ENCODE data around the gene FHOD1. TPM values are rescaled to one million over a fixed set of nuclear protein-coding genes. Genes with fewer than 3 reads are reported as not detected.
A peak's percentile ranks its signal among the peaks of the same experiment; 100 is the strongest.

FHOD1 gene
- total RNA-seq, 1 experiment from 2014 or later = 96.4 TPM

GRCh38 chr16:67252609-67253497 lies 5.6 kb upstream of the FHOD1 start:
- POLR2A ChIA-PET (ENCODE audit: low non-redundant PET) = no interaction called here
- H3K4me3 ChIP-seq (ENCODE audit: low read depth, low read length, poor library complexity, severe bottlenecking) = no peak overlapping the region
- H3K9me3 ChIP-seq (ENCODE audit: low read depth, low read length, poor library complexity, severe bottlenecking) = no peaks in the 10 kb centered on the region

GRCh38 chr16:67250045-67250327 lies 2.7 kb upstream of the FHOD1 start:
- POLR2A ChIA-PET (ENCODE audit: low non-redundant PET) = no interaction called here
- no peak for TF ChIP-seq CTCF (conservative IDR thresholded peaks at IDR 0.05; ENCODE audit: low read depth, low read length)
- no peak for TF ChIP-seq EZH2 (IDR thresholded peaks at IDR 0.05; ENCODE audit: borderline replicate concordance, low read depth, low read length, poor library complexity, severe bottlenecking)
- CTCF ChIA-PET = interaction anchor here (0.6 kb wide), 1 partner anchor 24 kb away, joined by 3 read pairs; no protein-coding TSS in a partner anchor
- Histone ChIP-seq H3K36me3 (ENCODE audit: insufficient read depth, low read length, poor library complexity, severe bottlenecking) (no peaks in the 10 kb centered on the region), H3K4me3 (ENCODE audit: low read depth, low read length, poor library complexity, severe bottlenecking) (no peak overlapping the region), H3K9me3 (ENCODE audit: low read depth, low read length, poor library complexity, severe bottlenecking) (no peaks in the 10 kb centered on the region), H3K27ac (ENCODE audit: low read depth, low read length, poor library complexity, severe bottlenecking) (no peak overlapping the region), H3K4me1 (ENCODE audit: insufficient read depth, low read length, poor library complexity, severe bottlenecking) (peaks cover 37% of the 10 kb centered on the region), H3K27me3 (replicated peaks; ENCODE audit: insufficient read depth, low read depth, low read length, poor library complexity) (no peaks in the 10 kb centered on the region)
- intact Hi-C loops (cut with micrococcal nuclease; ENCODE audit: unreplicated experiment) = no loop called here
- no peak for DNase-seq (ENCODE audit: low spot score)
- no TSS peak for BruUV-seq (replicated peaks)

More at GRCh38 chr16:67252609-67253497, 5.6 kb upstream of the FHOD1 start:
- H3K27ac ChIP-seq (ENCODE audit: low read depth, low read length, poor library complexity, severe bottlenecking) = no peak overlapping the region
- CTCF ChIA-PET = no interaction called here
- intact Hi-C loops (cut with micrococcal nuclease; ENCODE audit: unreplicated experiment) = no loop called here
- no peak for TF ChIP-seq CTCF (conservative IDR thresholded peaks at IDR 0.05; ENCODE audit: low read depth, low read length)
- no peak for TF ChIP-seq EZH2 (IDR thresholded peaks at IDR 0.05; ENCODE audit: borderline replicate concordance, low read depth, low read length, poor library complexity, severe bottlenecking)
- peaks cover 22% of the 10 kb centered on the region for H3K4me1 ChIP-seq (ENCODE audit: insufficient read depth, low read length, poor library complexity, severe bottlenecking)
- H3K27me3 ChIP-seq (replicated peaks; ENCODE audit: insufficient read depth, low read depth, low read length, poor library complexity) = no peaks in the 10 kb centered on the region
- BruUV-seq (replicated peaks) = no TSS peak
- H3K36me3 ChIP-seq (ENCODE audit: insufficient read depth, low read length, poor library complexity, severe bottlenecking) = no peaks in the 10 kb centered on the region
- DNase-seq (ENCODE audit: low spot score) = no peak

- H3K9me3 ChIP-seq (ENCODE audit: low read depth, low read length, poor library complexity, severe bottlenecking) = no peaks in the 10 kb centered on the region
- no peak for DNase-seq (ENCODE audit: low spot score)
- BruUV-seq (replicated peaks) = no TSS peak
- ChIA-PET POLR2A (ENCODE audit: low non-redundant PET) (interaction anchor here (0.7 kb wide), 1 partner anchor 31 kb away, joined by 3 read pairs; no protein-coding TSS in a partner anchor), CTCF (interaction anchor here (0.6 kb wide), 1 partner anchor 23 kb away, joined by 3 read pairs; no protein-coding TSS in a partner anchor)
- peak overlapping the region; percentile 90 for H3K4me3 ChIP-seq (ENCODE audit: low read depth, low read length, poor library complexity, severe bottlenecking)
- H3K4me1 ChIP-seq (ENCODE audit: insufficient read depth, low read length, poor library complexity, severe bottlenecking) = peaks cover 43% of the 10 kb centered on the region
- H3K36me3 ChIP-seq (ENCODE audit: insufficient read depth, low read length, poor library complexity, severe bottlenecking) = no peaks in the 10 kb centered on the region
- no peak overlapping the region for H3K27ac ChIP-seq (ENCODE audit: low read depth, low read length, poor library complexity, severe bottlenecking)
- TF ChIP-seq EZH2 (IDR thresholded peaks at IDR 0.05; ENCODE audit: borderline replicate concordance, low read depth, low read length, poor library complexity, severe bottlenecking) = no peak
- TF ChIP-seq CTCF (conservative IDR thresholded peaks at IDR 0.05; ENCODE audit: low read depth, low read length) = no peak
- intact Hi-C loops (cut with micrococcal nuclease; ENCODE audit: unreplicated experiment) = no loop called here
- no peaks in the 10 kb centered on the region for H3K27me3 ChIP-seq (replicated peaks; ENCODE audit: insufficient read depth, low read depth, low read length, poor library complexity)
Measured at GRCh38 chr16:67249178-67250044, 2.1 kb upstream of the FHOD1 start.
